ENCODE data around the gene ADAMTS8. TPM values are rescaled to one million over a fixed set of nuclear protein-coding genes. Genes with fewer than 3 reads are reported as not detected.

Gene ADAMTS8
- polyA plus RNA-seq, 4 donors, result 3.4 to 4.2 (median 3.6) TPM

- no peak for DNase-seq (ENCODE audit: low read depth in 4 of 4, low spot score in 3 of 4)
These were observed 69.0 kb downstream of the ADAMTS8 start for GRCh38 chr11:130359419-130359818.

GRCh38 chr11:130358398-130358797, 70.0 kb downstream of the ADAMTS8 start:
- DNase-seq (ENCODE audit: low read depth in 4 of 4, low spot score in 3 of 4), result no peak

Other genes with a start within 250 kb of the ADAMTS8 start
- gene ZBTB44, start 113.7 kb downstream of the ADAMTS8 start, polyA plus RNA-seq (ENCODE audit: insufficient read length in 4 of 4), result 10 to 100 TPM; 48.2 to 66.0 (median 57.8) TPM
- 10 to 100 TPM; 57.6 to 74.7 (median 60.6) TPM for gene ADAMTS15, start 20.0 kb upstream of the ADAMTS8 start, polyA plus RNA-seq (ENCODE audit: insufficient read length in 4 of 4)

Data from right renal pelvis (tissue), 4 donors.